ENCODE results near the gene ZNF679.

The ZNF679 gene

GRCh38 chr7:64307254-64308015 is 79.2 kb downstream of the ZNF679 start (continued):
- TF ChIP-seq ZNF513 (tag by site-specific recombination; IDR thresholded peaks at IDR 0.05), result no peak
- no peak for TF ChIP-seq ZNF169 (tag by site-specific recombination; IDR thresholded peaks at IDR 0.05)
- TF ChIP-seq AEBP2 (tag by site-specific recombination; IDR thresholded peaks at IDR 0.05; ENCODE audit: borderline replicate concordance), result no peak
- TF ChIP-seq ZSCAN30 (tag by site-specific recombination; IDR thresholded peaks at IDR 0.05), result no peak
- TF ChIP-seq ZNF664 (tag by site-specific recombination; IDR thresholded peaks at IDR 0.05), result no peak
- no peak for TF ChIP-seq ZFP37 (tag by site-specific recombination; IDR thresholded peaks at IDR 0.05)
- TF ChIP-seq IKZF3 (tag by site-specific recombination; IDR thresholded peaks at IDR 0.05), result peak; percentile 54; the same call in 1 of the 2 replicates
- peak; percentile 90 for TF ChIP-seq HIC1 (tag by site-specific recombination; IDR thresholded peaks at IDR 0.05)
- TF ChIP-seq ZNF398 (tag by site-specific recombination; IDR thresholded peaks at IDR 0.05), result peak; percentile 37; the same call in 1 of the 2 replicates
- TF ChIP-seq ZFP41 (tag by site-specific recombination; IDR thresholded peaks at IDR 0.05; ENCODE audit: borderline replicate concordance), result no peak
- no peak for TF ChIP-seq ZNF280D (tag by site-specific recombination; IDR thresholded peaks at IDR 0.05)
- no peak for TF ChIP-seq OVOL3 (tag by site-specific recombination; IDR thresholded peaks at IDR 0.05)
- TF ChIP-seq GLIS1 (tag by site-specific recombination; IDR thresholded peaks at IDR 0.05), result no peak
- TF ChIP-seq ZNF221 (tag by site-specific recombination; IDR thresholded peaks at IDR 0.05; ENCODE audit: borderline replicate concordance), result no peak
- TF ChIP-seq ZNF48 (tag by site-specific recombination; IDR thresholded peaks at IDR 0.05), result no peak
- no peak for TF ChIP-seq ZNF776 (tag by site-specific recombination; IDR thresholded peaks at IDR 0.05; ENCODE audit: borderline replicate concordance)
- no peak for TF ChIP-seq ZNF274 (IDR thresholded peaks at IDR 0.05; ENCODE audit: low read length)
- TF ChIP-seq ZNF274 (tag by site-specific recombination; IDR thresholded peaks at IDR 0.05; ENCODE audit: borderline replicate concordance), result no peak
- no peak for TF ChIP-seq HOXD13 (CRISPR knock-in tag; IDR thresholded peaks at IDR 0.05; ENCODE audit: borderline replicate concordance)
- no peak for TF ChIP-seq ZNF658 (tag by site-specific recombination; IDR thresholded peaks at IDR 0.05)
- TF ChIP-seq ZBTB7A (tag by site-specific recombination; IDR thresholded peaks at IDR 0.05; ENCODE audit: low read depth), result no peak
- no peak for TF ChIP-seq KLF9 (tag by site-specific recombination; IDR thresholded peaks at IDR 0.05; ENCODE audit: low read depth)
- no peak for TF ChIP-seq ZNF830 (tag by site-specific recombination; IDR thresholded peaks at IDR 0.05; ENCODE audit: low read depth)
- TF ChIP-seq ZNF211 (tag by site-specific recombination; IDR thresholded peaks at IDR 0.05; ENCODE audit: low read depth), result no peak
- no peak for TF ChIP-seq KLF7 (tag by site-specific recombination; IDR thresholded peaks at IDR 0.05; ENCODE audit: borderline replicate concordance)
- no peak for TF ChIP-seq ZNF791 (tag by site-specific recombination; IDR thresholded peaks at IDR 0.05)
- no peak for TF ChIP-seq ZNF148 (tag by site-specific recombination; IDR thresholded peaks at IDR 0.05; ENCODE audit: borderline replicate concordance)
